ENCODE data around the gene TASP1.

GRCh38 chr20:13610184-13610583 is 28.5 kb downstream of the TASP1 start:
- TF ChIP-seq, protein P1, sequence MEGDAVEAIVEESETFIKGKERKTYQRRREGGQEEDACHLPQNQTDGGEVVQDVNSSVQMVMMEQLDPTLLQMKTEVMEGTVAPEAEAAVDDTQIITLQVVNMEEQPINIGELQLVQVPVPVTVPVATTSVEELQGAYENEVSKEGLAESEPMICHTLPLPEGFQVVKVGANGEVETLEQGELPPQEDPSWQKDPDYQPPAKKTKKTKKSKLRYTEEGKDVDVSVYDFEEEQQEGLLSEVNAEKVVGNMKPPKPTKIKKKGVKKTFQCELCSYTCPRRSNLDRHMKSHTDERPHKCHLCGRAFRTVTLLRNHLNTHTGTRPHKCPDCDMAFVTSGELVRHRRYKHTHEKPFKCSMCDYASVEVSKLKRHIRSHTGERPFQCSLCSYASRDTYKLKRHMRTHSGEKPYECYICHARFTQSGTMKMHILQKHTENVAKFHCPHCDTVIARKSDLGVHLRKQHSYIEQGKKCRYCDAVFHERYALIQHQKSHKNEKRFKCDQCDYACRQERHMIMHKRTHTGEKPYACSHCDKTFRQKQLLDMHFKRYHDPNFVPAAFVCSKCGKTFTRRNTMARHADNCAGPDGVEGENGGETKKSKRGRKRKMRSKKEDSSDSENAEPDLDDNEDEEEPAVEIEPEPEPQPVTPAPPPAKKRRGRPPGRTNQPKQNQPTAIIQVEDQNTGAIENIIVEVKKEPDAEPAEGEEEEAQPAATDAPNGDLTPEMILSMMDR (IDR thresholded peaks at IDR 0.05 in 4 of 5, conservative IDR thresholded peaks at IDR 0.05 in 1 of 5), result no peak
- TF ChIP-seq POLR2A (IDR thresholded peaks at IDR 0.05), result no peak

Data from gastrocnemius medialis (tissue), 4 donors.